Measurements from ENCODE around the gene SLC49A3. TPM values are rescaled to one million over a fixed set of nuclear protein-coding genes. Genes with fewer than 3 reads are reported as not detected.
"Not testable (repeated sequence)": the region's sequence is repeated elsewhere in the genome, so short reads cannot be mapped to it uniquely, and the experiment has no call there.

Gene SLC49A3
- total and polyA plus RNA-seq, 2 experiments from 2014 or later: 1.3 to 3.7 TPM

DNA sequence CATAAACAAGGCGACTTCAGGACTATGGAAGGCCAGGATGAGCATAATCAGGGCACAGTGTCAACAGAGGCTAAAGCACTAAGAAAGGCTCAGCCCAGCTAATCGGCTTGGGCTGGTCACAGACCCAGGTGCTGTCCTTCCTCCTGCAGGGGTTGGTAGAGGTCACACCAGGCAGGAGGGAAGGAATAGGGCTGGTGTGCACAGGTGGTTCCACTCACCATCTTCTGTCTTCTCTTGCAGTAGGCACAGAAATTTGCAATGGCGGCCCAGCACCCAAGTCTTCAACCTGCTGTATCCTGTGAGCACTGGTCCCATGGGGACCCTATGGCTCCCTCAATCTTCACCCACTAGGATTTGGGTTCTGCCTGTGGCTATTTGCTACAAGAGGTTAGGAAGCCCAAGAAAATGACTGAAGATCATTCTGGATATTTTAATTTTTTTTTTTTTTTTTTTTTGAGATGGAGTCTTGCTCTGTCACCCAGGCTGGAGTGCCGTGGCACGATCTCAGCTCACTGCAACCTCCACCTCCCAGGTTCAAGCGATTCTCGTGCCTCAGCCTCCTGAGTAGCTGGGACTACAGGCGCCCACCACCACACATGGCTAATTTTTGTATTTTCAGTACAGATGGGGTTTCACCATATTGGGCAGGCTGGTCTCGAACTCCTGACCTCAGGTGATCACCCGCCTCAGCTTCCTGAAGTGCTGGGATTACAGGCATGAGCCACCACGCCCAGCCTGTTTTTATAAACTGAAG lies 19.0 kb downstream of the SLC49A3 start:
- H2AFZ ChIP-seq; DNase-seq (ENCODE audit: low spot score); H3K4me3 ChIP-seq; H3K4me1 Mint-ChIP-seq; ATAC-seq; H3K4me2 ChIP-seq; H3K27me3 ChIP-seq (ENCODE audit: insufficient read depth); H4K20me1 ChIP-seq (replicated peaks; ENCODE audit: insufficient read depth); H3K4me3 Mint-ChIP-seq; H3K9me3 Mint-ChIP-seq; H3F3A ChIP-seq (replicated peaks; ENCODE audit: low read depth); H3K27ac ChIP-seq (ENCODE audit: low read depth); H3K4me1 ChIP-seq (ENCODE audit: insufficient read depth); H3K27ac Mint-ChIP-seq; H3K9me2 ChIP-seq (ENCODE audit: insufficient read depth): not testable (repeated sequence)
- H3K36me3 Mint-ChIP-seq (ENCODE audit: low read depth): peaks cover 33% of the 10 kb centered on the region
- peaks cover 18% of the 10 kb centered on the region for H3K27me3 Mint-ChIP-seq (ENCODE audit: insufficient read depth, low read depth, poor library complexity)
- peaks cover 20% of the 10 kb centered on the region for H3K36me3 ChIP-seq (ENCODE audit: insufficient read depth)
- peaks cover 12% of the 10 kb centered on the region for H3K79me2 ChIP-seq (replicated peaks; ENCODE audit: insufficient read depth)

DNA sequence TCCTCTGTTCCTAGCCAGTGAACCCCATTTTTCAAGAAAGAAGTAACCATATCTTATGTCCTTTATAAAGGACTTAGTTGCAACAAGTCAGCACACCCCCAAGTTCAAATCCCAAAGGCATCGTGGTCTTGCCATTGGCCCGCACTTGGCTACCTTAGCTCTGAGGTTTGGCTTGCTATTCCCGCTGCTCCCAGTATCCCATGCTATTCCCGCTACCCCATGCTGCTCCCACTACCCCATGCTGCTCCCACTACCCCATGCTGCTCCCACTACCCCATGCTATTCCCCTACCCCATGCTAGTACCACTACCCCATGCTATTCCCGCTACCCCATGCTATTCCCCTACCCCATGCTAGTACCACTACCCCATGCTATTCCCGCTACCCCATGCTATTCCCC lies 20.7 kb downstream of the SLC49A3 start:
- DNase-seq (ENCODE audit: low spot score); H3K4me3 ChIP-seq; H3K27me3 ChIP-seq (ENCODE audit: insufficient read depth); H3F3A ChIP-seq (replicated peaks; ENCODE audit: low read depth); H3K9me3 Mint-ChIP-seq; H3K4me2 ChIP-seq; H2AFZ ChIP-seq; H3K4me3 Mint-ChIP-seq; H3K27ac ChIP-seq (ENCODE audit: low read depth); H3K79me2 ChIP-seq (replicated peaks; ENCODE audit: insufficient read depth); H3K9me2 ChIP-seq (ENCODE audit: insufficient read depth); H3K4me1 ChIP-seq (ENCODE audit: insufficient read depth); H3K4me1 Mint-ChIP-seq; ATAC-seq; H4K20me1 ChIP-seq (replicated peaks; ENCODE audit: insufficient read depth); H3K27ac Mint-ChIP-seq: not testable (repeated sequence)
- Mint-ChIP-seq H3K27me3 (ENCODE audit: insufficient read depth, low read depth, poor library complexity) (peaks cover 17% of the 10 kb centered on the region), H3K36me3 (ENCODE audit: low read depth) (peaks cover 29% of the 10 kb centered on the region)
- H3K36me3 ChIP-seq (ENCODE audit: insufficient read depth): peaks cover 20% of the 10 kb centered on the region

DNA sequence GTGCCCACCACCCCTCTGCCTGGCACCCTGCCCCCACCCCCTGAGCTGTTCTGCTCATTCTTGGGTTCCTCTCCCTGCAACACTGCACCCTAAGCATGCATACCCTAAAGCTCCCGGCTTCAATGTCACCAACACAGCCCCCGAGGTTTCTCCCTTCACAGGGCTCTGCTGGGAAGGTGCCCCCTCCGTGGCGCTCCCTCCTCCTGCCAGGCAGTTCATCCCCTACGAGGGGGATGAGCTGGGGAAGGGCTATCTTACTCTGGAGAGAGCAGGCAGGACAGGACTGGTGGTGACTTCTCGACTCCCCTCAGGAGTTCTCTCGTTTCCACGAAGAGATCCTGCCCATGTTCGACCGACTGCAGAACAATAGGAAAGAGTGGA lies 21.4 kb downstream of the SLC49A3 start:
- no peaks in the 10 kb centered on the region; the same call in 1 of the 2 replicates for H4K20me1 ChIP-seq (replicated peaks; ENCODE audit: insufficient read depth)
- peaks cover 12% of the 10 kb centered on the region for H3K27me3 Mint-ChIP-seq (ENCODE audit: insufficient read depth, low read depth, poor library complexity)
- no peak for DNase-seq (ENCODE audit: low spot score)
- TF ChIP-seq ZNF331 (CRISPR knock-in tag; IDR thresholded peaks at IDR 0.05; ENCODE audit: low read depth): no peak
- TF ChIP-seq EZH2phosphoT487 (IDR thresholded peaks at IDR 0.05; ENCODE audit: unreplicated experiment): no peak
- TF ChIP-seq, protein P1, sequence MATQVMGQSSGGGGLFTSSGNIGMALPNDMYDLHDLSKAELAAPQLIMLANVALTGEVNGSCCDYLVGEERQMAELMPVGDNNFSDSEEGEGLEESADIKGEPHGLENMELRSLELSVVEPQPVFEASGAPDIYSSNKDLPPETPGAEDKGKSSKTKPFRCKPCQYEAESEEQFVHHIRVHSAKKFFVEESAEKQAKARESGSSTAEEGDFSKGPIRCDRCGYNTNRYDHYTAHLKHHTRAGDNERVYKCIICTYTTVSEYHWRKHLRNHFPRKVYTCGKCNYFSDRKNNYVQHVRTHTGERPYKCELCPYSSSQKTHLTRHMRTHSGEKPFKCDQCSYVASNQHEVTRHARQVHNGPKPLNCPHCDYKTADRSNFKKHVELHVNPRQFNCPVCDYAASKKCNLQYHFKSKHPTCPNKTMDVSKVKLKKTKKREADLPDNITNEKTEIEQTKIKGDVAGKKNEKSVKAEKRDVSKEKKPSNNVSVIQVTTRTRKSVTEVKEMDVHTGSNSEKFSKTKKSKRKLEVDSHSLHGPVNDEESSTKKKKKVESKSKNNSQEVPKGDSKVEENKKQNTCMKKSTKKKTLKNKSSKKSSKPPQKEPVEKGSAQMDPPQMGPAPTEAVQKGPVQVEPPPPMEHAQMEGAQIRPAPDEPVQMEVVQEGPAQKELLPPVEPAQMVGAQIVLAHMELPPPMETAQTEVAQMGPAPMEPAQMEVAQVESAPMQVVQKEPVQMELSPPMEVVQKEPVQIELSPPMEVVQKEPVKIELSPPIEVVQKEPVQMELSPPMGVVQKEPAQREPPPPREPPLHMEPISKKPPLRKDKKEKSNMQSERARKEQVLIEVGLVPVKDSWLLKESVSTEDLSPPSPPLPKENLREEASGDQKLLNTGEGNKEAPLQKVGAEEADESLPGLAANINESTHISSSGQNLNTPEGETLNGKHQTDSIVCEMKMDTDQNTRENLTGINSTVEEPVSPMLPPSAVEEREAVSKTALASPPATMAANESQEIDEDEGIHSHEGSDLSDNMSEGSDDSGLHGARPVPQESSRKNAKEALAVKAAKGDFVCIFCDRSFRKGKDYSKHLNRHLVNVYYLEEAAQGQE (IDR thresholded peaks at IDR 0.05; ENCODE audit: unreplicated experiment): no peak
- TF ChIP-seq ZNF114 (CRISPR knock-in tag; IDR thresholded peaks at IDR 0.05): no peak
- TF ChIP-seq NANOG (IDR thresholded peaks at IDR 0.05; ENCODE audit: borderline replicate concordance): no peak
- TF ChIP-seq STAT1 (IDR thresholded peaks at IDR 0.05; ENCODE audit: unreplicated experiment): no peak
- no peak for TF ChIP-seq EZH2 (IDR thresholded peaks at IDR 0.05; ENCODE audit: low read depth, unreplicated experiment)
- no peak for TF ChIP-seq CREB1 (CRISPR knock-in tag; IDR thresholded peaks at IDR 0.05; ENCODE audit: low read depth)
- TF ChIP-seq, protein P2, sequence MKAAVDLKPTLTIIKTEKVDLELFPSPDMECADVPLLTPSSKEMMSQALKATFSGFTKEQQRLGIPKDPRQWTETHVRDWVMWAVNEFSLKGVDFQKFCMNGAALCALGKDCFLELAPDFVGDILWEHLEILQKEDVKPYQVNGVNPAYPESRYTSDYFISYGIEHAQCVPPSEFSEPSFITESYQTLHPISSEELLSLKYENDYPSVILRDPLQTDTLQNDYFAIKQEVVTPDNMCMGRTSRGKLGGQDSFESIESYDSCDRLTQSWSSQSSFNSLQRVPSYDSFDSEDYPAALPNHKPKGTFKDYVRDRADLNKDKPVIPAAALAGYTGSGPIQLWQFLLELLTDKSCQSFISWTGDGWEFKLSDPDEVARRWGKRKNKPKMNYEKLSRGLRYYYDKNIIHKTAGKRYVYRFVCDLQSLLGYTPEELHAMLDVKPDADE (IDR thresholded peaks at IDR 0.05): no peak
- TF ChIP-seq POLR2AphosphoS5 (IDR thresholded peaks at IDR 0.05; ENCODE audit: low read depth): no peak

More for the DNA sequence above, 21.4 kb downstream of the SLC49A3 start:
- Histone ChIP-seq H3K36me3 (ENCODE audit: insufficient read depth) (peaks cover 13% of the 10 kb centered on the region), H2AFZ (no peak overlapping the region), H3K4me3 (no peak overlapping the region), H3K4me2 (no peak overlapping the region), H3K27me3 (ENCODE audit: insufficient read depth) (no peaks in the 10 kb centered on the region), H3F3A (replicated peaks; ENCODE audit: low read depth) (peaks cover 5% of the 10 kb centered on the region; the same call in 1 of the 2 replicates), H3K4me1 (ENCODE audit: insufficient read depth) (no peaks in the 10 kb centered on the region), H3K79me2 (replicated peaks; ENCODE audit: insufficient read depth) (no peaks in the 10 kb centered on the region), H3K9me2 (ENCODE audit: insufficient read depth) (no peaks in the 10 kb centered on the region), H3K27ac (ENCODE audit: low read depth) (no peak overlapping the region)
- no peak overlapping the region for H3K4me3 Mint-ChIP-seq
- no peaks in the 10 kb centered on the region; the same call in 2 of the 3 replicates for H3K9me3 Mint-ChIP-seq
- H3K27ac Mint-ChIP-seq: no peak overlapping the region
- peaks cover 22% of the 10 kb centered on the region for H3K36me3 Mint-ChIP-seq (ENCODE audit: low read depth)
- no peak for ATAC-seq
- no peaks in the 10 kb centered on the region; the same call in 2 of the 3 replicates for H3K4me1 Mint-ChIP-seq
